HG03571 (cell line): Measurements from ENCODE around the gene VSIG10.
A peak's percentile ranks its signal among the peaks of the same experiment; 100 is the strongest.
"Not testable (repeated sequence)": the region's sequence is repeated elsewhere in the genome, so short reads cannot be mapped to it uniquely, and the experiment has no call there.

Experiments
- ATAC-seq: cut with Tn5 transposase; IDR thresholded peaks from one replicate; pipeline ENCODE4 v1.9.1; 2021; ENCODE audit not compliant: unreplicated experiment

The VSIG10 gene

DNA sequence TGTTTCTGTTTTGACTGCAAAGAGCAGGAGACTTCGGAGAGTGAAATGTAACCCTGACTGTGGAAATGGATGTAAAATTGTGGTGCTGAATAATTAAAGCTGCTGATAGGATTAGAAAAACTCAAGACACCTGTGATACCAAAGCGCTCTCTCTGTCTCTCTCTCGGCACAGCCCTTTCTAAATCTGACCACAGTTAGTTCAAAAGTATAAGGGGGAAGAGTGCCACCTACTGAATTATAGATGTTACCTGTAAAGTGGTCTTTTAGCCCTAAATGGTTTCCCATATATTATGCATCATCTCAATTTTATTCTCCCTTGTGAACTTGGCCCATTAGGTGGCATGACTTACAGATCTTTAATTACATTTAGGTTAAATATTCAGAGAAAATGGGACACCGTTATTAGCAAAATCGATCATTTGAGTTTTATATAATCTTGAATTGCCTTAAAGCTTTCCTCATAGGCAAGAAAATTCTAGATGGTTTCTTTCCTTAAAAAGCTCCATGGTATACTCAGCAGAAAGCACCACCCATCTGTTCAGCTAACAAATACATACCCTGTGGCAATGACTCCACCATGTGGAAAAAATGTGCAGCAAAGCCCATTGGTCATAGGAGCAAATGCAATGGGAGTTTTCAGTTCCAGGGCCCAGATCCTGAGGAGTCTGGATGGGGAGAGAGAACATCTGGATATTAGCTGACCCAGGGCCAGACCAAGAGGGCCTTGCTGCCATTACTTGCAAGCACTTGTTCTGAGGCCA, 69.2 kb downstream of the VSIG10 start:
- no peak for ATAC-seq

DNA sequence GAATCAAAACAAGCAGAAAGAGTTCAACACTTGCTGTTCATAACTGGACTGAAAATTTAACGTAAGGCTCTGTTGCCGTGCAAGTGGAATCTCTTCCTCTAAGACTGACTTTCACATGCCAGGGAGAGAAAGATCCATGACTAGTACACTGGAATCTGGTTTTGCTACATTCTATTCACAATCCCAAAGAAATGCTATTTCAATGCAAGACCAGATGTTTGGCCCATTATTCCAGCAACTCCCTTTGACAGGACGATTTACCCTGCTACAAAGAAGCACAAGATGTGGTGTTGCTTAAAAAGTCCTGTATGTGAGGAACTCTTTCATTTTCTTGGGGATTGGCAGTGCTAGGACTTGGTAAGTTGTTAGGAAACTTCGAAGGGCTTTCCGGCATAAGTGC, 69.9 kb downstream of the VSIG10 start:
- no peak for ATAC-seq

DNA sequence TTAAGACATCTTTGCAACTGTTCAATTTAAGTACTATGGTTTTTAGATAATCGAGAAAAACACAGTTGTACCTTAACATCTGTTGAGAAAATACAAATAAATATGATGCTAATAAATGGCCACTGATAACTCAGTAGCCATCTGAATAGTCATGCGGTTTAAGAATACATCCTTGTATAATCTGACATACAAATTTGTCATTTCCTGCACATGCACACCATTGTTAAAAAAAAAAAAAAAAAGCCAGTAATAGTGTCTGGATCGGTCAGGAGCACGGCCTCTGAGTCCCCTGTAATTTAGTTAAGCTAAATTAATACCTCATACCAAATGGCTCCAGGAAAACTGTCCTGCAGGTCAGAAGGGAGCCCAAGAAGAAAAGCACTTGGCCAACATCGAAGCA, 70.5 kb downstream of the VSIG10 start:
- ATAC-seq = no peak

DNA sequence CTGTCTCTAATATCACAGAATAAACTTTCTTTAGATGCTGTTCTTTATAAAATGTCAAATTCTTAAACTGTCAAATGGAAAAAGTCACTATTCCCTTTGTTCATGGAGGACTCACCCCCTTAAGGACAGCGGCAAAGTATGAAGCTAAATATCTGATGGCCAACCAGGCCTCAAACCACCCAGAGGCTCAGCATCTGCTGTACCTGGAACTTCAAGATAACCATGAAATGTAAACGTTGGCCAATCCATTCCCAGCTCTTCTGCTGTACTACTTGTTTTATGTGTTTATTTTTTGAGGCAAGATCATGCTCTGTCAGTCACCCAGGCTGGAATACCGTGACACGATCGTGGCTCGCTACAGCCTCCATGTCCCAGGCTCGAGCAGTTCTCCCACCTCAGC, 71.6 kb downstream of the VSIG10 start:
- no peak for ATAC-seq

DNA sequence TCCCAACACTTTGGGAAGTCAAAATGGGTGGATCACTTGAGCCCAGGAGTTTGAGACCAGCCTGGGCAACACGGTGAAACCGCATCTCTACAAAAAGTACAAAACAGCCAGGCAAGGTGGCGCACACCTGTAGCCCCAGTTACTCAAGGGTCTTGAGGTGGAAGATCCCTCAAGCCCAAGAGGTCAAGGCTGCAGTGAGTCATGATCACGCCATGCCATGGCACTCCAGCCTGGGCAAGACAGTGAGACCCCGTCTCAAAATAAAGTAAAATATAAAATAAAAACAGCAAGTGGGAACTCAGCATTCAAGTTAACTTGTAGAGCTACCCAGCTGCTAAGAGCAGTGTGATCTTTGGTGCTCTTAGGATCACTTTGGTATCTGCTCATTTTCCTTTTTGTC, 74.6 kb downstream of the VSIG10 start:
- ATAC-seq = no peak

DNA sequence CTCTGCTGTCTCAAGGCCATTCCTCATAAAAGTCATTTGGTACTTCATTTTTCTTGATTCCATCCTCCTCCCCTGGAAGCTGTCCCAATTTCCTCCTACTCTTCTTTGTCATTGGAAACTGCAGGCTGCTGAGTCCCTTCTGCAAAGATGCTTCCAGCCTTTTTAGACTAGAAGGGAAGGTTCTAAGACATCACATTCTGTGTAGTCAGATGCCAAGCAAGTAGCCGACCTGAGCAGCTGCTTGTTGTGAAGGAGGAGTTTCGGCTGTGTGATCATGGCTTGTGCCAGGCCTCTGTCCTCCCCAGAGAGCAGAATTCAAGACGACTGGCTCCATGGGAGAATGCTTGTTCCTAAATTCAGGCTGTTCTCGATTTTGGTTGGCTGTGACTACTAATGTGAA, 78.6 kb downstream of the VSIG10 start:
- ATAC-seq = no peak

DNA sequence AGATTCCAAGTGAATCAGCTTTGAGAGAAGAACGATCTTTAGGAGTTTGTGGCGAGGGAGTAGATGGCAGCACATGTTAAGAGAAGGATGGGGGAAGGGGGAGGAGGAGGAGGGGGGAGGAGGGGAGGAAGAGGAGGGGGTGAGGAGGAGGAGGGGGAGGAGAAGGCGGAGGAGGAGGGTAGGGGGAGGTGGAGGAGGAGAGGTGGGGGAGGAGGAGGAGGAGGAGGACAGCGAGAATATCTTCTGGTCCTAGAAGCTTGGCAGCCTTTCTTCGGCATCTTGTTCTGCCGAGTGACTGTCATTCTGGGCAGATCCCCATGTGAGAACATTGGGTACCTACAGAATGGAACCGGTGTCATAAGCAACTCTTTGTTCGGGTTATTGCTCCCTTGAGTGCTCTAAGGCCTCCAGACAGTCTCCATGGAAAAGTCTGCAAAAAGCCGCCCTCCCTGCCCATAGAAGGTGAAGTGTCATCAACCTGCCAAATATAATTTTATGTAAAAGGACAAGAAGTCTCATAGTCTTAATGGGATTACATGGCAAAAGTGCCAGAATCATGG, 80.4 kb downstream of the VSIG10 start:
- no peak for ATAC-seq

DNA sequence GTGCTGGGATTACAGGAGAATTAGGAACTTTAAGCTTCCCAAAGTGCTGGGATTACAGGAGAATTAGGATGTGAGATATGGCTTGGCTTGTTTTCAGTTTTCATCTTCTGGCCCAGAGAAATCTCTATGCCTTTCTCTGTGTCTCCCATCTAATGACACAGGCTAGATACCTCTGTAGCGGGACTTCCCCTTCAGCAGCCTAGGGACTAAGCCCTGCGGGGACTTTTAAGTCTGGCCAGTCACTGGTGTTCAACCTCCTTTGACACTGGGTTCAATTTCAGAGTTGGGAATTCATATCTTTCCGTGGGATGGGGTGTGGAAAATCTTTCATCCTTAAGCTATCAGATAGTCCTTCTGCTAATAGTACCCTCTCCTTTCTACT, 81.1 kb downstream of the VSIG10 start:
- ATAC-seq = no peak

DNA sequence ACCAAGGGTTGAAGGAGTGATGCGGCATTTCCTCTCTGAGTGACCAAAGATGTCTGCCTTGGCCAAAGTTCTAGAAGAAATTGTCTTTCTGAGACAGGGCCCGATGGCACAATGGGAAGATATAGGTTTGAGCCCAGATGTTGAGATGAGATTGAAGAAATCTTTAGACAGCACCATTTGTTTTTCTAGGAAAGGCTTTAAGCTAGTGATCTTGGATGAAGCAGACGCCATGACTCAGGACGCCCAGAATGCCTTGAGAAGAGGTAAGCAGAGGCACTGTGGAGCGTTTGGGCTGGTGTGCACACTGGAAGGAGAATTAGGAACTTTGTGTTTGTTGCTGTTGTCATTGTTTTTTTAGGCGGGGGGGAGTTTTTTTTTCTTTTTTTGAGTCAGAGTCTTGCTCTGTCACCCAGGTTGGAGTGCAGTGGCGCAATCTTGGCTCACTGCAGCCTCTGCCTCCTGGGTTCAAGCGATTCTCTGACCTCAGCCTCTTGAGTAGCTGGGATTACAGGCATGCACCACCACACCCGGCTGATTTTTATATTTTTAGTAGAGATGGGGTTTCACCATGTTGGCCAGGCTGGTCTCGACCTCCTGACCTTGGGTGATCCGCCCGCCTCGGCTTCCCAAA, 81.6 kb downstream of the VSIG10 start:
- ATAC-seq = not testable (repeated sequence)

DNA sequence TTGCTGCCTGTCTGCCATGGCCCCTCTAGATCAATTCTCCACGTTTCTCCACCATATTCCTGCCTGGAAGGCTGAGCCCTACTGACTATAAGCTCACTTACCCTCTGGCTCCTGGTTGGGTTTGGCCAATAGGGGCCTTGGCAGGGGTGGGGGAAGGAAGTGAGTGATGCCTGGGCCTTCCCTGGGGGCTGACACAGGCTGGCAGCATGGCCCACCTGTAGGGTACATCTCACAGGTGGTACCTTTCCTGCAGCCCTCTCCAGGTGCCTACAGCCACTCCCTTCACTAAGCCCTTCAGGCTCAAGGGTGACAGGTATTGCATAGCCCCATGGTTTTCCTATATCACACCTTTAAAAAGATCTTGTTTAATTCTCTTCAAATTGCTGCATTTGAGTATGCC, 83.8 kb downstream of the VSIG10 start:
- ATAC-seq = no peak

DNA sequence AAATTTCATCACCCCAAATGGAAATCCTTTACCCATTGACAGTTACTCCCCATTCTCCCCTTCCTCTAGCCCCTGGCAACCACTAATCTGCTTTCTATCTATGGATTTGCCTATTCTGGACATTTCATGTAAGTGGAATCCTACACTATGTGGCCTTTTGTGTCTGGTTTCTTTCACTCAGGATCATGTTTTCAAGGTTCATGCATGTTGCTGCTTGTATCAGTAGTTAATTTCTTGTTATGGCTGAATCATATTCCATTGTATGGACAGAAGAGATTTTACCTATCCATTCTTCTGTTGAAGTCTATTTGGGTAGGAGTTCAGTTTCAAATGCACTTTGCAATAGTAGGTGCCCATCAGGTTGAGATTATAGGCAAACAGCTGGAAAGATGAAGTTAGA, 85.9 kb downstream of the VSIG10 start:
- no peak for ATAC-seq

DNA sequence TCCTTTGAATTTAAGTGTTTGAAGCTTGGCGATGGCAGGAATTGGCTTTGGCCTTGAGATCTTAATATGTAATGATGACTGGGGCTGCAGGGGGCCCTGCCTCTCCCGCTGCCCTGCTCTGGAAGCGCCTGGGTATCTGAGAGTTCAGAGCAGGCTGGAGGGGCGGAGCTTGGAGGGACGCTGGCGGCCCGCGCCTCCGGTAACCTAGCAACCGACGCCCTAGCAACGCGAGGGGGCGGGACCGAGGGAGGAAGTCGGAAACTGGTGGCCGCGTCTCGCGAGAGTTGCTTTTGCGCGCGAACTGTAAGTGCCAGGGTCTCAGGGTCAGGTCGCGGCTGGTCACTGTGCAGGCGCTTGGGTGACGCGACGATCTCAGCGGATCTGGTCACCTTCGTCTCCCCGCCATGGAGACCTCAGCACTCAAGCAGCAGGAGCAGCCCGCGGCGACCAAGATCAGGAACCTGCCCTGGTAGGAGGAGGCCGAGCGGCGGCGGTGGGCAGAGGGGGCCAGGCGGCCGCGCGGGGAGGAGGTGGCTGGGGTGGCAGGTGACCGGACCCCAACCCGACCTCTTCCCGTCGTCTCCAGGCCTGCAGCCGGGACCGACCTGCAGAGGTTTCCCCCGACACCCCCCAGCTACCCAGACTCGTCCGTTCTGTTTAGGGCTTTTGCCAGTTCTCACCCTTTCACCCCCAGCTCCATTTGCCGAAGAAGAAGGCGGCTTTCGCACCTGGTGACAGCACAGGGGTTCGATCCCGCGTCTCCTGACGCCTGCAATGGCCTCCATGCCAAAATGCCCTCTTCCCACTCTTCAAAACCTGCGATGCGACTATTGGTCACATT, 87.2 kb downstream of the VSIG10 start, which contains the start of gene RFC5:
TSS of gene RFC5 (plus strand) at position 280 of the 841 bp plus-strand sequence. CDS start at position 405, 125 bp downstream.
- peak; percentile 98 for ATAC-seq

DNA sequence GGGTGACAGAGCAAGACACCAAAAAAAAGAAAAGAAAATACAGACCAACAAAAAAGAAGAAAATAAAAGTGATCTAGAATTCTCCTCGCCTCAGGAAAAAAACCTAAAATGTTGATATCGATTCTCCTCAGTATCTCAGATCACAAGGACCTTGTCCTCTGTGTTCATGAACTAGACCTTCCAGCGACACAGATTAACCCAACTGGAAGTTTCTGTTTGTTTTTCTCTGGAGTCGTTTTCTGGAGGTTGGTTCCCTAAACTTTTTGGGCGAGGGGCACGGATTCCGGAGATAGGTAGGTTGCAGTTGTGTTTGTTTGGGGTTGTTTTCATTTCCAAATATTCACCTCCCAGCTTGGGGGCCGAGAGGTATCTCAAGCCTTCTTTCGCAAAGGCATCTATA, 87.9 kb downstream of the VSIG10 start:
- ATAC-seq = no peak

DNA sequence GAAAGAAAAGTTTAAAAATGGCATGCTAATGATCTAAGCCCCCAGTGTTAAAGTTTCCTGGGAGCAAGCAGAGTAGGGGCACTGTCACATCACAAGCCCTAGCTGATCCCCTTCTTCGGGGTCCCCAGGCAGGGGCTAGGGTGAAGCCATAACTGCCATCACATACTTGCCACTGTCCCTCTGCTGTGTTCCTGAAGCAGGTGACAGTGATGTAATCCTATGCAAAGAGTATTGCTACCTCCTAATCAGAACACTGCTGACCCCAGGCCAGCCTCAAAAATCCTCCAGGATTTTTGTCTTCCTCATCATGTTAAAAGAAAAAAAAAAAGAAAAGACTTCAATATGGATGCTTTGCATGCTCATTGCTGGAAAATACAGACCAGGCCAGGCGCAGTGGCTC, 88.5 kb downstream of the VSIG10 start:
- no peak for ATAC-seq
